Liver (tissue), 9 donors: ENCODE data around the gene PELI3. TPM values are rescaled to one million over a fixed set of nuclear protein-coding genes. Genes with fewer than 3 reads are reported as not detected.

ENCODE experiments used
- DNase-seq: peaks from one replicate; pipeline ENCODE4 v3.0.0-alpha.2; 2017; ENCODE audit warnings: low spot score
- H3K27ac ChIP-seq, 2 donors: one replicate each; pipeline ENCODE4 v1.7.0; 2013; ENCODE audit warnings: inconsistent platforms in 2 of 2, low read length in 2 of 2, control low read depth in 1 of 2, low read depth in 1 of 2, mild to moderate bottlenecking in 1 of 2
- H3K27me3 ChIP-seq, 4 donors: one replicate each; pipeline versions ENCODE4 v1.6.1 to v1.7.0; 2013; ENCODE audit warnings: low read length in 3 of 4, inconsistent platforms in 1 of 4, mild to moderate bottlenecking in 1 of 4, moderate library complexity in 1 of 4; ENCODE audit not compliant: control insufficient read depth in 4 of 4, insufficient read depth in 4 of 4
- H3K36me3 ChIP-seq, 4 donors: one replicate each; pipeline versions ENCODE4 v1.6.1 to v1.7.0; 2013; ENCODE audit warnings: low read length in 3 of 4, mild to moderate bottlenecking in 3 of 4, low read depth in 1 of 4, moderate library complexity in 1 of 4; ENCODE audit not compliant: control insufficient read depth in 4 of 4, insufficient read depth in 3 of 4
- H3K4me1 ChIP-seq, 4 donors: one replicate each; pipeline versions ENCODE4 v1.6.1 to v1.7.0; 2013; ENCODE audit warnings: low read length in 3 of 4, mild to moderate bottlenecking in 3 of 4, moderate library complexity in 1 of 4; ENCODE audit not compliant: control insufficient read depth in 4 of 4, insufficient read depth in 4 of 4
- H3K4me3 ChIP-seq, 3 donors: one replicate each; pipeline versions ENCODE4 v1.6.1 to v1.7.0; 2013; ENCODE audit warnings: low read length in 3 of 3, control low read depth in 1 of 3, low read depth in 1 of 3, mild to moderate bottlenecking in 1 of 3
- H3K9ac ChIP-seq, 2 donors: one replicate each; pipeline ENCODE4 v1.7.0; 2013; ENCODE audit warnings: low read length in 2 of 2, mild to moderate bottlenecking in 2 of 2, moderate library complexity in 2 of 2, control low read depth in 1 of 2, low read depth in 1 of 2
- H3K9me3 ChIP-seq, 4 donors: one replicate each; pipeline versions ENCODE4 v1.6.1 to v1.7.0; 2013; ENCODE audit warnings: low read length in 3 of 4; ENCODE audit not compliant: control insufficient read depth in 4 of 4
- EGR1 ChIP-seq, 2 donors: IDR thresholded peaks; 2 replicates each; pipeline ENCODE4 v1.6.1; 2016 to 2018; ENCODE audit warnings: antibody characterized with exemption in 2 of 2, low read depth in 2 of 2
- FOXA1 ChIP-seq: IDR thresholded peaks from 2 replicates; pipeline ENCODE4 v1.6.1; 2016; ENCODE audit warnings: antibody characterized with exemption
- FOXA2 ChIP-seq: IDR thresholded peaks from 2 replicates; pipeline ENCODE4 v1.6.1; 2016; ENCODE audit warnings: antibody characterized with exemption
- GABPA ChIP-seq, 2 donors: IDR thresholded peaks in 1 of 2; conservative IDR thresholded peaks in 1 of 2; 2 replicates each; pipeline ENCODE4 v1.6.1; 2016; ENCODE audit warnings: antibody characterized with exemption in 2 of 2, mild to moderate bottlenecking in 1 of 2, moderate library complexity in 1 of 2
- JUND ChIP-seq, 2 donors: IDR thresholded peaks; 2 replicates each; pipeline ENCODE4 v1.6.1; 2016; ENCODE audit warnings: antibody characterized with exemption in 2 of 2
- NR2F2 ChIP-seq: IDR thresholded peaks from 2 replicates; pipeline ENCODE4 v1.6.1; 2016; ENCODE audit warnings: antibody characterized with exemption
- RAD21 ChIP-seq, 2 donors: IDR thresholded peaks; 2 replicates each; pipeline ENCODE4 v1.6.1; 2016; ENCODE audit warnings: antibody characterized with exemption in 2 of 2, mild to moderate bottlenecking in 2 of 2
- RXRA ChIP-seq, 2 donors: IDR thresholded peaks; 2 replicates each; pipeline ENCODE4 v1.6.1; 2017 to 2018; ENCODE audit warnings: antibody characterized with exemption in 2 of 2, mild to moderate bottlenecking in 1 of 2
- SP1 ChIP-seq: IDR thresholded peaks from 2 replicates; pipeline ENCODE4 v1.6.1; 2018; ENCODE audit warnings: antibody characterized with exemption, mild to moderate bottlenecking
- TAF1 ChIP-seq: conservative IDR thresholded peaks from 2 replicates; pipeline ENCODE4 v1.6.1; 2016; ENCODE audit warnings: antibody characterized with exemption, mild to moderate bottlenecking
- YY1 ChIP-seq: IDR thresholded peaks from 2 replicates; pipeline ENCODE4 v1.6.1; 2016; ENCODE audit warnings: antibody characterized with exemption, mild to moderate bottlenecking
- WGBS: extraction: QIAGEN DNeasy Blood & Tissue Kit; methylation state at CpG from one replicate; pipeline ENCODE4 v1.1.7; 2013; 5-methylcytosine and 5-hydroxymethylcytosine counted together
- polyA plus RNA-seq, 2 donors: library from polyadenylated mRNA; stranded (reverse) in 1 of 2; unstranded in 1 of 2; fragments of 200-250 nt in 1 of 2; fragments of >200 nt in 1 of 2; fragmentation: Nextera tagmentation in 1 of 2; extraction: Ambion mirVana in 1 of 2; gene quantifications; one replicate each; pipeline versions ENCODE4 v1.2.1 to v1.2.3, GENCODE V29; 2013 to 2015
- total RNA-seq, 2 donors: library from RNA; depleted of rRNA; stranded (reverse); fragments of >200 nt; gene quantifications; one replicate each; pipeline ENCODE4 v1.2.3, GENCODE V29; 2014
- TF ChIP-seq, protein P1 (sequence below): IDR thresholded peaks from 2 replicates; pipeline ENCODE4 v1.6.1; 2016; ENCODE audit warnings: antibody characterized with exemption
- TF ChIP-seq, protein P2 (sequence below): fragments of 150-350 bp; IDR thresholded peaks from 2 replicates; pipeline ENCODE4 v1.5.1; 2017; ENCODE audit warnings: improper control_type of control experiment, low read depth, low read length; ENCODE audit not compliant: missing input control
- TF ChIP-seq, protein P3 (sequence below): IDR thresholded peaks from 2 replicates; pipeline ENCODE4 v1.6.1; 2016; ENCODE audit warnings: antibody characterized with exemption, mild to moderate bottlenecking
- donor health status: healthy.
- donor health status: healthy.
- donor health status: healthy.
- donor health status: healthy.
- donor health status: healthy.

The PELI3 gene
- total and polyA plus RNA-seq, 4 donors: 1.7 to 5.4 (median 2.1) TPM

DNA sequence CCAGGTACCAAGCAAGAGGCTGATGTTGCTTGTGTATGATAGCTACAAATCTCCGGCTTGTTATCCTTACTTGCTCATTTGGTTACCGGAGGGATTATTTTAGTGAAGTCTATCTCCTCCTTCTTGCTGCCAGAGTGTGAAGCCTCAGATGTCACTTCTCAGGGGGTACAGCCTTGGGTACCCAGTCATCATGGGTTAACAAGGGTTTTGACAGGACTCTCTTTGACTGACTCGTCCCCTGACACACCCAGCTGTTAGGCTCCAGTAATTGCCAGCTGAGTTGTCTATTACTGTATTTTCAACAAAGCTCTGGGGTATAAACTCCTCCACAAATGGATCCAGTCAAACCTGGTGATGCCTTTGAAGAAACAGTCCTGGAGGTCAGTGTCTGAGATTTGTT, 11.9 kb upstream of the PELI3 start:
- Histone ChIP-seq H3K9me3 (no peaks in the 10 kb centered on the region), H3K4me1 (no peaks in the 10 kb centered on the region), H3K9ac (no peak overlapping the region), H3K36me3 (no peaks in the 10 kb centered on the region), H3K4me3 (no peak overlapping the region), H3K27ac (no peak overlapping the region), H3K27me3 (peaks cover 0 to 2% (median 0%) of the 10 kb centered on the region in 4 donors)
- TF ChIP-seq NR2F2: no peak
- TF ChIP-seq TAF1: no peak
- TF ChIP-seq RAD21 (IDR thresholded peaks at IDR 0.05): no peak
- no peak for TF ChIP-seq RXRA (IDR thresholded peaks at IDR 0.05)
- TF ChIP-seq, protein P1, sequence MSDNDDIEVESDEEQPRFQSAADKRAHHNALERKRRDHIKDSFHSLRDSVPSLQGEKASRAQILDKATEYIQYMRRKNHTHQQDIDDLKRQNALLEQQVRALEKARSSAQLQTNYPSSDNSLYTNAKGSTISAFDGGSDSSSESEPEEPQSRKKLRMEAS: no peak
- TF ChIP-seq JUND (IDR thresholded peaks at IDR 0.05): no peak
- DNase-seq: no peak
- WGBS: 63% methylated on average over 3 of the region's 3 CpGs

DNA sequence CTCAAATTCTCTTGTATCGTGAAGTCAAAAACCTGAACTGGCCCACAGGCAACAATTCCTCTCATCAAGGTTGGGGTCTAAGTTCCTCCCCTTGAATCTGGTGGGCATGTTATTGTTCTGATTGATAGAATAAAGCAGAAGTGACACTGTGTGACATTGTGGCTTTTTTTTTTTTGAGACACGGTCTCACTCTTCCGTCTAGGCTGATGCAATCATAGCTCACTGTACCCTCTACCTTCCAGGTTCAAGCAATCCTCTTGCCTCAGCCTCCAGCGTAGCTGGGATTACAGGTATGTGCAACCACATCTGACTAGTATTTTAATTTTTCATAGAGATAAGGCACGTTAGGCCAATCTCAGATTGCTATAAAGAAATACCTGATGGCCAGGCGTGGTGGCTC, 8.9 kb upstream of the PELI3 start:
- H3K27me3 ChIP-seq: peaks cover 0 to 2% (median 0%) of the 10 kb centered on the region in 4 donors
- H3K27ac ChIP-seq: no peak overlapping the region
- no peak for DNase-seq
- no peaks in the 10 kb centered on the region for H3K9me3 ChIP-seq
- no peaks in the 10 kb centered on the region for H3K36me3 ChIP-seq
- TF ChIP-seq TAF1 (no peak), YY1 (no peak), JUND (IDR thresholded peaks at IDR 0.05) (no peak), GABPA (IDR thresholded peaks at IDR 0.05 in 1 of 2, conservative IDR thresholded peaks at IDR 0.05 in 1 of 2) (no peak), FOXA1 (no peak), EGR1 (IDR thresholded peaks at IDR 0.05; ENCODE audit: low read depth in 2 of 2) (no peak), FOXA2 (no peak), NR2F2 (no peak), SP1 (no peak), RAD21 (IDR thresholded peaks at IDR 0.05) (no peak), RXRA (IDR thresholded peaks at IDR 0.05) (no peak)
- TF ChIP-seq, protein P2, sequence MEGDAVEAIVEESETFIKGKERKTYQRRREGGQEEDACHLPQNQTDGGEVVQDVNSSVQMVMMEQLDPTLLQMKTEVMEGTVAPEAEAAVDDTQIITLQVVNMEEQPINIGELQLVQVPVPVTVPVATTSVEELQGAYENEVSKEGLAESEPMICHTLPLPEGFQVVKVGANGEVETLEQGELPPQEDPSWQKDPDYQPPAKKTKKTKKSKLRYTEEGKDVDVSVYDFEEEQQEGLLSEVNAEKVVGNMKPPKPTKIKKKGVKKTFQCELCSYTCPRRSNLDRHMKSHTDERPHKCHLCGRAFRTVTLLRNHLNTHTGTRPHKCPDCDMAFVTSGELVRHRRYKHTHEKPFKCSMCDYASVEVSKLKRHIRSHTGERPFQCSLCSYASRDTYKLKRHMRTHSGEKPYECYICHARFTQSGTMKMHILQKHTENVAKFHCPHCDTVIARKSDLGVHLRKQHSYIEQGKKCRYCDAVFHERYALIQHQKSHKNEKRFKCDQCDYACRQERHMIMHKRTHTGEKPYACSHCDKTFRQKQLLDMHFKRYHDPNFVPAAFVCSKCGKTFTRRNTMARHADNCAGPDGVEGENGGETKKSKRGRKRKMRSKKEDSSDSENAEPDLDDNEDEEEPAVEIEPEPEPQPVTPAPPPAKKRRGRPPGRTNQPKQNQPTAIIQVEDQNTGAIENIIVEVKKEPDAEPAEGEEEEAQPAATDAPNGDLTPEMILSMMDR: no peak
- H3K4me3 ChIP-seq: no peak overlapping the region
- WGBS: 86% methylated on average over 6 of the region's 6 CpGs
- H3K9ac ChIP-seq: no peak overlapping the region
- no peaks in the 10 kb centered on the region for H3K4me1 ChIP-seq

DNA sequence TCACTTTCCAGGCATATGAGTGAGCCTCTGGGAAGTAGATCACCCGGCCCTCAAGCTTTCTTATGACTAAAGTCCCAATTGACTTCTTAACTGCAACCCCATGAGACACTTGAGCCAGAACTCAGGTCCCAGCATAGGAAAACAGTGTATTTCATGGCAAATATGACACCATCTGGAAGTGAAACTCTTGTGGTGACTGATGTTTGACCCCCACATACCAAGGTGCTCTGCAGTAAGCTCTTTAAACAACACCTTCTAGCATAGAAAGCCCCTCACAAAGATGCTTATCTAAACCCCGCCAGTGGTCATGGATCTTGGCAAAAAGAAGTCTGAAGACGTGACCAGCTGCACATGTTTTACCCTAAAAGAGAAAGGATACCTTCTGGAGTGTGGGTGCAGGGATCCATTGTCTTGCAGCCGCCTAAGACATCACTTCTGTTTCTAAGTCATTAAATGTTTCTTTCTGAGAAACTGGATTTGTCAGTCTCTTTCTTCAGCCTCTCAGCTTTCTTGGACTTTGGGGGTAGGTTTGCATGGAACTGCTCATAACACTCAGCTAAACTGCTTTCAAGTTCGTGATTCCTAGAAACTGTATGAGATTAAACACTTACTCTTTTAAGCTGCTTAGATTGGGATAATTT, 7.4 kb upstream of the PELI3 start:
- no peaks in the 10 kb centered on the region for H3K9me3 ChIP-seq
- TF ChIP-seq, protein P2: no peak
- TF ChIP-seq SP1 (no peak), GABPA (IDR thresholded peaks at IDR 0.05 in 1 of 2, conservative IDR thresholded peaks at IDR 0.05 in 1 of 2) (no peak), YY1 (no peak), FOXA1 (no peak), FOXA2 (no peak), TAF1 (no peak), RAD21 (IDR thresholded peaks at IDR 0.05) (no peak)
- TF ChIP-seq, protein P3, sequence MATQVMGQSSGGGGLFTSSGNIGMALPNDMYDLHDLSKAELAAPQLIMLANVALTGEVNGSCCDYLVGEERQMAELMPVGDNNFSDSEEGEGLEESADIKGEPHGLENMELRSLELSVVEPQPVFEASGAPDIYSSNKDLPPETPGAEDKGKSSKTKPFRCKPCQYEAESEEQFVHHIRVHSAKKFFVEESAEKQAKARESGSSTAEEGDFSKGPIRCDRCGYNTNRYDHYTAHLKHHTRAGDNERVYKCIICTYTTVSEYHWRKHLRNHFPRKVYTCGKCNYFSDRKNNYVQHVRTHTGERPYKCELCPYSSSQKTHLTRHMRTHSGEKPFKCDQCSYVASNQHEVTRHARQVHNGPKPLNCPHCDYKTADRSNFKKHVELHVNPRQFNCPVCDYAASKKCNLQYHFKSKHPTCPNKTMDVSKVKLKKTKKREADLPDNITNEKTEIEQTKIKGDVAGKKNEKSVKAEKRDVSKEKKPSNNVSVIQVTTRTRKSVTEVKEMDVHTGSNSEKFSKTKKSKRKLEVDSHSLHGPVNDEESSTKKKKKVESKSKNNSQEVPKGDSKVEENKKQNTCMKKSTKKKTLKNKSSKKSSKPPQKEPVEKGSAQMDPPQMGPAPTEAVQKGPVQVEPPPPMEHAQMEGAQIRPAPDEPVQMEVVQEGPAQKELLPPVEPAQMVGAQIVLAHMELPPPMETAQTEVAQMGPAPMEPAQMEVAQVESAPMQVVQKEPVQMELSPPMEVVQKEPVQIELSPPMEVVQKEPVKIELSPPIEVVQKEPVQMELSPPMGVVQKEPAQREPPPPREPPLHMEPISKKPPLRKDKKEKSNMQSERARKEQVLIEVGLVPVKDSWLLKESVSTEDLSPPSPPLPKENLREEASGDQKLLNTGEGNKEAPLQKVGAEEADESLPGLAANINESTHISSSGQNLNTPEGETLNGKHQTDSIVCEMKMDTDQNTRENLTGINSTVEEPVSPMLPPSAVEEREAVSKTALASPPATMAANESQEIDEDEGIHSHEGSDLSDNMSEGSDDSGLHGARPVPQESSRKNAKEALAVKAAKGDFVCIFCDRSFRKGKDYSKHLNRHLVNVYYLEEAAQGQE: no peak
- TF ChIP-seq, protein P1: no peak
- H3K4me1 ChIP-seq: no peaks in the 10 kb centered on the region
- no peak for DNase-seq
- no peak overlapping the region for H3K9ac ChIP-seq
- WGBS: 71% methylated on average over 5 of the region's 5 CpGs
- H3K4me3 ChIP-seq: no peak overlapping the region
- no peak overlapping the region for H3K27ac ChIP-seq
- no peaks in the 10 kb centered on the region for H3K36me3 ChIP-seq
- H3K27me3 ChIP-seq: peaks cover 0 to 2% (median 0%) of the 10 kb centered on the region in 4 donors
